GM21825 (cell line): ENCODE data around the gene CFAP251.
"Not testable (repeated sequence)": the region's sequence is repeated elsewhere in the genome, so short reads cannot be mapped to it uniquely, and the experiment has no call there.

Experiments
- ATAC-seq: cut with Tn5 transposase; IDR thresholded peaks from one replicate; pipeline ENCODE4 v1.9.1; 2021; ENCODE audit warnings: mild to moderate bottlenecking, moderate library complexity; ENCODE audit not compliant: unreplicated experiment

CFAP251 gene

GRCh38 chr12:121899590-121899989 is 18.8 kb upstream of the CFAP251 start:
- ATAC-seq, result no peak

- ATAC-seq, result no peak
Observed at GRCh38 chr12:121903202-121903601, 15.2 kb upstream of the CFAP251 start.

GRCh38 chr12:121905746-121906145 is 12.6 kb upstream of the CFAP251 start:
- no peak for ATAC-seq

- ATAC-seq, result no peak
Observed at GRCh38 chr12:121908702-121909101, 9.7 kb upstream of the CFAP251 start.

- ATAC-seq, result no peak
Observed at GRCh38 chr12:121911824-121912585, 6.4 kb upstream of the CFAP251 start.

GRCh38 chr12:121915841-121916321 is 2.5 kb upstream of the CFAP251 start:
- no peak for ATAC-seq

GRCh38 chr12:121916719-121917118 is 1.7 kb upstream of the CFAP251 start:
- no peak for ATAC-seq

GRCh38 chr12:121918679-121919038 is 267 bp downstream of the CFAP251 start:
- no peak for ATAC-seq

GRCh38 chr12:121921066-121921465 is 2.7 kb downstream of the CFAP251 start:
- ATAC-seq, result no peak

- no peak for ATAC-seq
Observed at GRCh38 chr12:121925358-121925695, 6.9 kb downstream of the CFAP251 start.

GRCh38 chr12:121926874-121927706 is 8.7 kb downstream of the CFAP251 start:
- no peak for ATAC-seq

- ATAC-seq, result no peak
Observed at GRCh38 chr12:121927813-121928212, 9.4 kb downstream of the CFAP251 start.

- not testable (repeated sequence) for ATAC-seq
Observed at GRCh38 chr12:121929545-121929944, 11.2 kb downstream of the CFAP251 start.

GRCh38 chr12:121930862-121931261 is 12.5 kb downstream of the CFAP251 start:
- ATAC-seq, result no peak

GRCh38 chr12:121932176-121932536 is 13.8 kb downstream of the CFAP251 start:
- no peak for ATAC-seq

- ATAC-seq, result no peak
Observed at GRCh38 chr12:121932914-121933521, 14.6 kb downstream of the CFAP251 start.

- no peak for ATAC-seq
Observed at GRCh38 chr12:121933522-121934308, 15.3 kb downstream of the CFAP251 start.

GRCh38 chr12:121934309-121934664 is 15.9 kb downstream of the CFAP251 start:
- ATAC-seq, result no peak

- ATAC-seq, result no peak
Observed at GRCh38 chr12:121937654-121938053, 19.3 kb downstream of the CFAP251 start.

- ATAC-seq, result no peak
Observed at GRCh38 chr12:121939186-121939585, 20.8 kb downstream of the CFAP251 start.
